ENCODE data around the gene MEIS2.

MEIS2 gene

GRCh38 chr15:37134699-37135131 is 34.4 kb upstream of the MEIS2 start:
- no peak overlapping the region for H3K4me3 ChIP-seq (replicated peaks; ENCODE audit: low read depth, low read length)
- H3K36me3 ChIP-seq (ENCODE audit: control insufficient read depth, insufficient read depth, low read length) = no peaks in the 10 kb centered on the region
- TF ChIP-seq CTCF (IDR thresholded peaks at IDR 0.05; ENCODE audit: insufficient read depth, low read length, poor library complexity, severe bottlenecking) = peak; percentile 66
- DNase-seq (ENCODE audit: extremely low read depth, insufficient read length) = no peak
- no peaks in the 10 kb centered on the region for H3K27me3 ChIP-seq (replicated peaks; ENCODE audit: control insufficient read depth, insufficient read depth, low read length)

- H3K4me3 ChIP-seq (replicated peaks; ENCODE audit: low read depth, low read length) = no peak overlapping the region
- no peak for TF ChIP-seq CTCF (IDR thresholded peaks at IDR 0.05; ENCODE audit: insufficient read depth, low read length, poor library complexity, severe bottlenecking)
- H3K36me3 ChIP-seq (ENCODE audit: control insufficient read depth, insufficient read depth, low read length) = no peaks in the 10 kb centered on the region
- no peaks in the 10 kb centered on the region for H3K27me3 ChIP-seq (replicated peaks; ENCODE audit: control insufficient read depth, insufficient read depth, low read length)
- DNase-seq (ENCODE audit: extremely low read depth, insufficient read length) = no peak
Measured at GRCh38 chr15:37134244-37134643, 33.9 kb upstream of the MEIS2 start.

- TF ChIP-seq CTCF (IDR thresholded peaks at IDR 0.05; ENCODE audit: insufficient read depth, low read length, poor library complexity, severe bottlenecking) = peak; percentile 10
- no peak for DNase-seq (ENCODE audit: extremely low read depth, insufficient read length)
- no peak overlapping the region for H3K4me3 ChIP-seq (replicated peaks; ENCODE audit: low read depth, low read length)
Measured at GRCh38 chr15:37133602-37134001, 33.3 kb upstream of the MEIS2 start.

GRCh38 chr15:37132826-37133417 is 32.6 kb upstream of the MEIS2 start:
- H3K36me3 ChIP-seq (ENCODE audit: control insufficient read depth, insufficient read depth, low read length) = no peaks in the 10 kb centered on the region
- no peak overlapping the region for H3K4me3 ChIP-seq (replicated peaks; ENCODE audit: low read depth, low read length)
- H3K27me3 ChIP-seq (replicated peaks; ENCODE audit: control insufficient read depth, insufficient read depth, low read length) = no peaks in the 10 kb centered on the region
- no peak for DNase-seq (ENCODE audit: extremely low read depth, insufficient read length)
- TF ChIP-seq CTCF (IDR thresholded peaks at IDR 0.05; ENCODE audit: insufficient read depth, low read length, poor library complexity, severe bottlenecking) = no peak

More at GRCh38 chr15:37133602-37134001, 33.3 kb upstream of the MEIS2 start:
- Histone ChIP-seq H3K27me3 (replicated peaks; ENCODE audit: control insufficient read depth, insufficient read depth, low read length) (no peaks in the 10 kb centered on the region), H3K36me3 (ENCODE audit: control insufficient read depth, insufficient read depth, low read length) (no peaks in the 10 kb centered on the region)

- H3K36me3 ChIP-seq (ENCODE audit: control insufficient read depth, insufficient read depth, low read length) = no peaks in the 10 kb centered on the region
- TF ChIP-seq CTCF (IDR thresholded peaks at IDR 0.05; ENCODE audit: insufficient read depth, low read length, poor library complexity, severe bottlenecking) = no peak
Measured at GRCh38 chr15:37131621-37132020, 31.3 kb upstream of the MEIS2 start.

GRCh38 chr15:37130356-37130755 is 30.0 kb upstream of the MEIS2 start:
- DNase-seq (ENCODE audit: extremely low read depth, insufficient read length) = no peak
- TF ChIP-seq CTCF (IDR thresholded peaks at IDR 0.05; ENCODE audit: insufficient read depth, low read length, poor library complexity, severe bottlenecking) = no peak
- H3K27me3 ChIP-seq (replicated peaks; ENCODE audit: control insufficient read depth, insufficient read depth, low read length) = no peaks in the 10 kb centered on the region

More at GRCh38 chr15:37131621-37132020, 31.3 kb upstream of the MEIS2 start:
- Histone ChIP-seq H3K27me3 (replicated peaks; ENCODE audit: control insufficient read depth, insufficient read depth, low read length) (no peaks in the 10 kb centered on the region), H3K4me3 (replicated peaks; ENCODE audit: low read depth, low read length) (no peak overlapping the region)
- DNase-seq (ENCODE audit: extremely low read depth, insufficient read length) = no peak

More at GRCh38 chr15:37130356-37130755, 30.0 kb upstream of the MEIS2 start:
- no peaks in the 10 kb centered on the region for H3K36me3 ChIP-seq (ENCODE audit: control insufficient read depth, insufficient read depth, low read length)
- no peak overlapping the region for H3K4me3 ChIP-seq (replicated peaks; ENCODE audit: low read depth, low read length)

All from GM06990 (cell line).